Cortex of kidney (tissue), 1 donor: ENCODE measurements around the gene EHF.

Experiments used
- DNase-seq: peaks from one replicate; lab custom pipeline; 2025; lab: John Stamatoyannopoulos, UW

The EHF gene

DNA sequence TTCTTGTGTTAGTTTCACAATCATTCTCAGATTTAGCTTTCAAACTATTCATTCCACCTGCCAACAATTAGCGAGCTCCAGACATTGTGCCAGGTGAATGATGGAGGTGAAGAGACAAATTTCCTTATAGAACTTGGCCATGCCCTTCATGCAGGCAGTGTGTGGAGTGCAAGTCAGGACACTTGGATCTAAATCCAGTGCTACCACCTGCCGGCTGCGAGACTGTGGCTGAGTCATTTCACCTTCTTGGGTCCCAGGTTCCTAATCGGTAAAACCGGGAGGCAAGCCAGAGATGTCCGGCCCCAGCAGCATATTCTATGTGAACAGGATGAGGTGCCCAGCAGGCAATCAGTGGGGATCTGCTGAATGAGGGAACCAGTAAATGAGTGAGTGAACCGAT is 18.6 kb upstream of the EHF start:
- no peak for DNase-seq

DNA sequence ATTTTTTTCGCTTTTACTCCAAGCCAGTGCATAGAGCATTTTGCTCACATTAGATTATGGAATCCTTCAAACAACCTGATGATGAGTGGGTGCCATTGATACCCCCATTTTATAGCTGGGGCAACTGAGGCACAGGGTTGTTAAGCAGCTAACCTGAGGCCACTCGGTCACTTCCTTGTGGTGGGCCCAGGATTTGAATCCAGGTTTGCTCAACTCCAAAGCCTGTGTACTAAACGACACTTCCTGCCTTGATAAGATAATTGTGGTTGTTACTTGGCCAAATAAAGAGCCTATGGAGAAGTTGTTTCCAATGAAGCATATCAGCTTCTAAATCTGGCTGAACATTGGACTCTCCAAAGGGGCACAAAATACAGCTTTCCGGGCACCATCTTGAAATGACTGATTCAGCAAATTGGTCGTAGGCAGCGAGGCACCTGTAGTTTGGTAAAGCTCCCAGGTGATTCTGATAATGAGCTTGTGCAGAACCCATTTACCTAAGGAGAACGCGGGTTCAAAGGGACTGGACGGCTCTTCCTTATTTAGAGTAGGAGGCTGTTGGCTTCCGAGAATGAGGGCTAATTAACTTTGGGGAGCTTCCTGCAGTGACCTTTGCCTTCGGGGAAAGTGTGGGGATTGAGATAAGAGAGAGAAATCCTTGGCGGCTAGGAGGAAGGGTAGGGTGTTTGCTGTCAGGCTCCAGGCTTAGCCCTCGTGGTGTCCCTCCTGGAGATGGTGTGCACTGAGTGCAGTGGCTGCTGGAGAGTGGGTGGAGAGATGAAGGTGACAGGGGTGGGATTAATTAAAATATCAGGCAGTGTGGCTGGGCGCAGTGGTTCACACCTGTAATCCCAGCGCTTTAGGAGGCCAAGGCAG is 17.5 kb upstream of the EHF start:
- no peak for DNase-seq

DNA sequence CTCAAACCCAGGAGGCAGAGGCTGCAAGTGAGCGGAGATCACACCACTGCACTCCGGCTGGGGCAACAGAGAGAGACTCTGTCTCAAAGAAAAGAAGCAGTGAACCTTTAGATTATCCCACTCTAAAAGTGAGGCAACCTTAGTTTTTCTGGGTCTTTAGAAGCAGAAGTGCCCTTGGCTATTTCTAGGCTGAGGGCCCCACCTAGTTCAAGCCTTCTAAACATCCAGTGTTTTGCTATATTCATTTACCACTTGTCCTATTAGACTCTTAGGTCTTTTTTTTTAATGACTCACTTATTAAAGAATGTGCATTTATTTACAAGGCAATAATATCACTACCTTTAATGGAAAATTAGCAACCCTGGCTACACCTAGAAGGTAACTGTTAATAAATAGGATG is 16.7 kb upstream of the EHF start:
- DNase-seq, result no peak

DNA sequence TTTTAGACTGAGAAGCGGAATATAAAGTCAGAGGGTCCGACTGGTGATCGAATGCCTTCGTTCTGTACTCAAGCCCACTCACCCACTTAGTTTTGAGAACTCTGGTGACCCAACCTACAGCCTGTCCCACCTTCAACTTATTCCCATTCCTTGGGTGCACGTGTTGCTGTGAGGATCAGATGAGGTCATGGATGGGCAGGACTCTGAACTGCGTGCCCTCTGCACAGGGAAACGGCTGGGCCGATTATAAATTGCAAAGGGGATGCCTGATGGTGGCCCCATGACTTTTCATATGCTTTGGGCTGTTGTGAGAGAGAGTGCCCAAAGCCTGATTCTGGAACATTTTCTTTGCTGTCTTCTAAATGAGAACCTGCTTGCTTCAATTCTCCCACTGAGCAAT is 16.0 kb upstream of the EHF start:
- DNase-seq, result no peak

DNA sequence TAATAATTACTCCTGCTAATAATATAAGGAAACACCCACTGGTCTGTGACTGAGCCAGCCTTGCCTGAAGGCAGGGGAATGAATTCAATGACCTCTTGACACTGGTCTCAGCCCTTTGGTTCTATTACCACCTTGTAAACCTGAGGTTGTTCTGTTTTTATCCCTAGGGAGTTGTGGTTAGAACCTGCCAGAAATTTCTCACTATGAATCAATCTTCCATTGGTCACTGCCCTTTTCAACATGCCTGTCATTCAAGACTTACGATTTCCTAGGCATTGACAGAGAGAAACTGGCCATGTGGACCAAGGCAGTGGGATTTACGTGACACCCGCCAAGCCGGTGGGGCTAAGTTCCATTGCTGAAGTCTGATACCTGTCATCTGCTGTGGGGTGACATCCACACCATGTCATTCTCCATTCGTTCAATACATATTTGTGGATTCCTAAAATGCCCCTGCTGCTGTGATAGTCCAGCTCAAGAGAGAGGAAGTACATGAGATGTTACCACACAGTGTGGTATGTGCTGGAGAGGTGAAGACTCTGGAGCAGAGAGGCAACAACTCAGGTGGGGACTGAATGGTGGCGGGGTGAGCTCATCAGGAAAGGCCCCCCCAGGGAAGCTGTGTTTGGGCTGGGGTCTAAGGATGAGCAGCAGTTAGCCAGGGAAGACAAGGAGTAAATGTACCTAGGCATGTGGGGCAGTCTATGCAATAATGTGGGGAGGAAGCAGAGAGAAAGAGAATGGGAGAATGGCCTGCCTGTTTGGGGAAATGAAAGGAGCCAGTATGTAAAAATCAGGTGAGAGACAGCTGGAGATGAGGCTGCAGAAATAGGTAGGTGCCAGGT is 15.2 kb upstream of the EHF start:
- no peak for DNase-seq

DNA sequence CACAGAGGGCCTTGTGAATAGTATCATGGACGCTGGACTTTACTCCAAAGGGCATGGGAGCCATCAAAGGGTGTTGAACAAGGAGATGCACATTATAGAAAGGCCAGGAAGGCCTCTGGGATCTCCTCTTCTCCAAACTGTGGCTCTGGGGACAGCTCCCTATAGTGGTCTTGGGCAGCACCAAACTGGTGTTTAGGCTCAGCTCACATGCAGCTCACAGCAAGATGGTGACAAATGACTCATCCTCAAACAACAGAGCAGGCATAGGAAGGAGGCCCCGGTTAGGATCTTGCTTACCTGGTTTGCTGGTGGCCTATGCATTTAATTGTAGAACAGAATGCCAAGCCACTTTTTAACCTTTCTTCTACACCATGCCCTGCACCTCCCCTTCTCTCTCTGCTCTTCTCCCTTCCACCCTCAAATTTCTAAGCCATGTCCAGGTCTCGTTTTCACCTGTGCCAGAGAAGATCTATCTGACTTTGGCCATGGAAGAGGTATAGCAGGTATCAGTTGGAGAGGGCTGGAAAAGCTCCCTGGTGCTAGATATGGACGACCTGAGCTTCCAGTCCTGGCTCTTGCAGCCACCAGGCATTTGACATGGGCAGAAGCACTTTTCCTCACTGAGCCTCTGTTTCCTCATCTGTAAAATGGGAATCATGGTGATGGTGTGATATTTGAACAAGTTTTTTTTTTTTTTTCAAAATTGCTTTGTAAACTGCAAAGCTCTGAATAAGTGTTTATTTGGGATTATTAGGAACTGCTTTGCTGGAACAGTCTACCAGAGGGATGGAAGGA is 14.4 kb upstream of the EHF start:
- DNase-seq, result no peak

DNA sequence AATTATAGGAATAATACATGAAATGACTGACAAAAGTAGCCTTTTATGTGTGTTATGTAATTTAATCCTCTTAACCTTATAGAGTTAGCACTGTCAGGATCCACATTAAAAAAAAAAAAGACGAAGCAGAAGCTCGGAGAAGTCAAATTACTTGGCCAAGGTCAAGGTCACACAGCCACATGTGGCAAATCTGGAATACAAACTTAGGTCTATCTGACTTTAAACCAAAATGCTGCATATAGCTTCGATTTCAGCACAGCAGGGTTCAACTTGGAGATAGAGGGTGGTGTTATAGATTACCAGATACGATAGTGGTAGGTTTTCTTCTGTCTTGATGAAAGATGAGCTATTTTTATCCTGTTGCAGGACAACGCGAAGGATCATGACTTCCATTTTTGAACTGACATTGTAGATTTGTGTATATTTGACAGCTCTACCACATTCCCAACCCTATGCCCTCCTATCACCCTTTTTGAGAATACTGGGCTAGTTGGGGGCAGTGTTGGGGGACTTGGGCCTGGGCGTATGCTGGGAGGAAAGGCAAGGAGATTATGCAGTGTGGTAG is 11.6 kb upstream of the EHF start:
- DNase-seq, result no peak

DNA sequence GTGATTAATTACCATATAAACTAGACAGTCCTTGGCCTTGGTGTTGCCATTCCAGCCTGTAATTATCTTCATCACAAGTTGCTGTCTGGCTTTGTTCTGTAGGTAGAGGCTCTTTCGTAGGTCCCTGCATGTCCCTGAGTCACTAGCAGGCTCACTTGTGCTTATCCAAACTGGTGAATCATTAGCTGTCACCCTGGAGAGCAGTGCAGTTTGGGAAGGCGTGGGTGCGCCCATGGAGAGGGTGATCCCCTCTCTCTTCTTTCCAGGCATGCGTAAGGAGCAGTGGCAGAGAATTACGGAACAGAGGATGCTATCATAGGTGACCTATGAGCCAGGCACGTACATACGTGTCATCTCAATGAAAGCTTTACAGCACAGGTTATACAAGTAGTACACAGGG is 11.0 kb upstream of the EHF start:
- DNase-seq, result no peak

DNA sequence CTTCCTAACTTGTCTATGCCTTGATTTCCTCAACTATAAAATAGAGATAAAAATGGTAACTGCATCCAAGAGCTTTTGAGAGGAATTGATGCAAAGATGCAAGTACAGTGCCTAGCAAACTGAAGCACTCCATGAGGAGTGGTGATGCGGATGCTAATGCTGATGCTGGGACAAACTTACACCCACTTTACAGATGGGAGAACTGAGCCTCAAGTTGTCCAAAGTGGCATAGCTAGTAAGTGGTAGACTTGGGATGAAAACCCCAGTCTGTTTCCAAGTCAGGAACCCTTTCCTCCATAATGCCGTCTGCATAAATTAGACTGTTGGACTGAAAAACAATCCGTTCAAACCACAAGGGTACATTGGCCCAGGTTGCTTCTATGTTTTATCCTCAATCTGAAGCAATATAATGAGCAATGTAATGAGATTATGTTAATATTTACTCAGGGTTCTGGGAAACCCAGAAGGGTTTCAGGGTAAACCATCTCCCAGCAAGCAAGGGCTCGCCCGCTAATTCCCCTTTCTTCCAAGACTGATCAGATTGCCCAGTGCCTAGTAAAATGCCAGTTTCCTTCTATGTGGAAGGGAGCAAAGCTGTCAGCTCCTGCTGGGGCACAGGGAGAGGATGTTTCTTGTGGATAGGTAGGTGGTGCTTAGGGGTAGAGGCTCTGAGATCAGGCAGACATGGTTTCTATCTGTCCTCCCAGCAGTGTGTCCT is 10.4 kb upstream of the EHF start:
- DNase-seq, result no peak

DNA sequence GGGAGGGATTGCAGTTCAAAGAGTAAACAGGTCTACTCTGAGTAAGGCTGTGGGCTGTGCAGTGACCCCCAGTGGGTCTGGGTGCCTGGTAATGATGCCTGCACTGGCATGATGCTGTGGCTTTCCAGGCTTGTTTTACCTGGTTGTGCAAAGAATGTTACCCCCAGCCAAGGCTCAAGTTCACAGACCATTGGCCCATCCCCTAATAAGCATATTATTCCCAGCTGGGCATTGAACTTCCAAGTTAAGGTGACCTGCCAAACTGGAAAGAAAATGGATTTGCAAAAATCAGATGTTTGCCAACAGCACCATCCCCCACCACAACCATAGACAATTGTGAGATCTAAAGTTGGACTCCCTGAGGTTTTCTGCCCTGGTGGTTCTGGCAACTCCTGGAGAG is 7.9 kb upstream of the EHF start:
- DNase-seq, result no peak

DNA sequence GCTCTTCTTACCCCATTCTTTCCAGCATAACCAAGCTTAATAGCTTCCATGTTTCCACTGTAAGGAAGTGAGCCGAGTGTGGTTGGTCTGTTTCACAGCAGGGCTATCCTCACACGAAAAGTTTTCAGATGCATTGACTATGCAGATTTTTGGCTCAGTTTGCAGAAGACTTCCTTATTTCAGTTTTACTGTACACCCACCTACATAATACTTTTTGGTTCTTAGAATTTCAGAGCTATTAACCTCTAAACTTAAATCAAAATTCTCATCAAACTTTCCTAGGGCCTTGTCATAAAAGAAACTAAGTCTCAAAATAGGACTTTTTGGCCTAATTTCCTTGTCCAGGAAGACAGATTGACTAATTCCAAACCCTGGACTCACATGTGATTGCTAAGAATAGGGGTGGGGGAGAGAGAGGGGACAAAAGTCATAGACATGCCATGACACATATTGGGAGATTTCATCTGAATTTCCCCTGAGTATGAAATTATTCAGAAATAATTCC is 7.3 kb upstream of the EHF start:
- DNase-seq, result no peak

DNA sequence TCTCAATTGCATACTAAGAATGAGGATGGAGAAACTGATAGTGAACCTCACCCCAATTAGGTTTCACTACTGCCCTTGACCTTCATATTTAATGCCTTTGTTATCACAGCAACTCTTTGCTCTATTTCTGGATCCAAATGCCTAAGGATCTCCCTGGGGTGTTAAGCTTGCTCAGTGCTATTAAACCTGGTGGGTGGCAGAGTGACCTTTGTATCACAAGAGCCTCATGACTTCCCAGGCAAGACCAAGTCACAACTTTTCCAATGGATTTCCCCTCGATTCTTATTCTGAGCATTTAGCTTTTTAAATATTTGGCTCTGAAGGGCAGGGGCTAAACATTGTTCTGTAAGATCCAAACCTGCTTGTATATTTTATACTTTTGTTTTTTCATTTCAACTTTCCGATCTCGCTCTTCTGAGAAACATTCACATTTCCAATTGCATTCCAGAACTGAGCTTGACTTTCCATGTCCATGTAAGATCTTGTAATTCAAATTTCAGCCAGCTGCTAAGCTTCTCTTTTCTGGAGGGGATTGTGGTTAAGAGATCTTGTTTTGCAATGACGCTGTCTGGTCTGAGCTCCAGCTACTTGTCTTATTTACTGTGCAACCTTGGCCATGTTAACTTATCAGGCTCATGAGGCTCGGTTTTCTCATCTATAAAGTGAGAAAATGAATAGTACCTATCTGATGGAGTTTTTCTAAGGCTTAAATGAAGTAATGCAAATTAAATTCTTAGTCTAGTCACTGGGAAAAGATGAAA is 6.4 kb upstream of the EHF start:
- no peak for DNase-seq

DNA sequence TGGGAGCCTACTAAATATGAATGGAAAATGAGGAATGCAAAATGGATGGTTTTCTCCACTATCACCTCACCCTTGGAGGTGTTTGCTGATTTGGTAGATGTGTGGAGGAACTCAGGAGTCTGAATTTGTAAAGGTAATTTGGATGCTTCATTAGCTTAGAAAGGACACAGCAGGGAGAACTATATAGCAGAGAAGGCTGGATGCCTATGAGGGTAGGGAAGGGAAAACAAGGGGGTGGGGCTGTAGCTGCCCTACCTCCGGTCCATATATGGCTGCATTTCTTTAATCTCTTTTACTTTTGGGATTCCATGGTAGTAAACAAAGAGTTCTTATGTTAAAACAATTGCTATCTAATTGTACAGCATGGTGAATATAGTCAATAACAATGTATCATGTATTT is 4.8 kb upstream of the EHF start:
- no peak for DNase-seq

DNA sequence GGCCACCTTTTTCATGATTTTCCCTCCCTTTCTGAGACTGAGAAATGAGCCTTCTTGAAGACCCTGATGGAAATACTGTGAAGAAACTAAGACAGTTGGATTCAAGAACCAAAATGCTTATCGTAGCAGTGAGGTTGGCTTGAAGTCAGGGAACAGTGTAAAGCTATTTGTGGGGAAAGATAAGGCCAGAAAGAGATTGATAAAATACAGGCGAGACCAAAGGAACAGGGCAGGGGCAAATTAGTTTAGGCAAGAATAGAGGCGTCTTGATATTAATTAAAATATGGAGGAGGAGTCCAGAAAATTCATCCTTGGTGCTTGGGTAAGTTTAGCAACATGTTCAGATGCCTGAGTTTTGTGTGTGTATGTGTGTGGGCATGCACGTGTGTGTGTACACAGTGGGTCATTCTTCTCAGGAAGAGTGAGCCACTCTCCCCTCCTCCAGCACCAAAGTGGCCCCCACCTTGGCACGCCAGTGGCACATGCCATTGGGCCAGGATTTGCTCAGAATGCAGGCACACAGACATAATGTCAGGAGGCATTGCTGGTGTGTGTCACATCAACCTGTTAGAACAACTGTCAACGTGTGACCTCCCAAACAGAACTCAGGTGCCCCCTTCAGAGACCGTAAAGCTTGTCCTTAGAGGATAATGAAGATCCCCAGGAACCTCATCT is 3.9 kb upstream of the EHF start:
- DNase-seq, result no peak

DNA sequence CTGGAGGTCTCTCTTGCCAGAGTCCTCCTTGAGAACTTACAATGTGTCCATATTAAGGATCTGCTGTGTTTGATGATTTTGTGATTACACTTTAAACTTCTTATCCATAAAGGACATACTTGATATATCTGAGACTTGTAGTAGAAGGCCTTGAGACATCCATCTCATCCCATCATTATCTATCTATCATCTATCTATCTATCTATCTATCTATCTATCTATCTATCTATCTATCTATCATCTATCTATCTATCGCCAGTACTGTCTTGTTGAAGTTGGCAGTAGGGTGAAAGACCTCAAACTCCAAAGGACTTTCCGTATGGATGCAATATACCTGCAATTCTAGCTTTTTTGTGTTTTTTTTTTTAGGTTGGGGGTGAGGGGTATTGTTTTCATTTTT is 2.5 kb upstream of the EHF start:
- DNase-seq, result no peak

DNA sequence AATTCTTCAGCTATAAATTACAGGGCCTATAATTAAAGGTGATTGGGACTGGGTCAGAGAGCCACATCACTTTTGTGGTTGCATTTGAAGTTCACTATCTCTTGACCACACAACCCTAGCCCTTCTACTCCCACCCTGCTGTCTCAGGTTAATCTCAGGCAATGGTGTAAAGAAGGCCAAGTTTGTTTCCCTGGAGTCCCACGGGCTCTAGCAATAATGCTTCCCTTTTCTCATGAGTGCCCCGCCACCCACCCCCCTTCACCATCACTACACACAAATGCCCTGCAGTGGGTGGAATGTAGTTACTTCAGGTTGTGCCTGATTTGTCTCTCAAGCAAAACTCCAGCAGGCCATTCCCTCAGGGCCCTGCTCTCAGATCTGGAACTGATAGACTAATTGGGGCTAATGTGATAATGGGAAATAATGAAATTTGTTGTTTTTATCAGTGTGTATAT is 1.8 kb upstream of the EHF start:
- DNase-seq, result no peak

DNA sequence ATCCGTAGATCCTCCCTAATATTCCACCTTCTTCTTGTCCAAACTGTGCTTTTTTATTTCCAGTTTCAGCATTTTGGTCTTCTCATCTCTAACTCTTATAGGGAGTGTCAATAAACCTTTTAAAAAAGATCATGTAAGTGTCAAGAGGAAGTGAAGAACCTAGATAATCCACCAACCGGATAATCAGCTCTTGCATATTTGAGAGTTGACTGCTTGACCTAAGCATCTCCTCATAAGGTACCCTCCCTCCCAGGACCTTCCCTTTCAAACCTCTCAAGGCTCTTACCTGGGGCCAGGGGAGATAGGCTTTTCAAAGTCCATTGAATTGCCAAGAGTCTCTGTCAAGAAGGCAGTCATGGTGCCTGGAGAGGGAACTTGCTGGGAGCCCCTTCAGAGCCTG is 691 bp upstream of the EHF start:
- no peak for DNase-seq

DNA sequence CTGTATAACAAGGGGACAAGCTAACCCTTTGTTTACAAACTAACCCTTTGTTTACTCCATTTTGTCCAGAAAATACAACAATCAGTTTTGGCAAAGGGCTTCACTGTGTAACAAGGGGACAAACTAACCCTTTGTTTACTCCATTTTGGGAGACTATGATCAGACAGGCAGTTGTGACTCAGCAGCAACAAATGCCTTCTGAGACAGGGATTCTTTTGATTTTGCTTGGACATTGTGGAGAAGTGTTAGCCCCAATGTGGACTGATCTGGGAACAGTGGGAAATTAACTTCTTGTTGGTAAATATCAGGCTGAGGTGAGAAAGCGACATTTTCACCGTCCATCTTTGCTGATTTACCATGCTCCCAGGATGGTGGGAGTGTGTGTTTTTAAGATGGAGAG is 983 bp downstream of the EHF start:
- DNase-seq, result no peak

DNA sequence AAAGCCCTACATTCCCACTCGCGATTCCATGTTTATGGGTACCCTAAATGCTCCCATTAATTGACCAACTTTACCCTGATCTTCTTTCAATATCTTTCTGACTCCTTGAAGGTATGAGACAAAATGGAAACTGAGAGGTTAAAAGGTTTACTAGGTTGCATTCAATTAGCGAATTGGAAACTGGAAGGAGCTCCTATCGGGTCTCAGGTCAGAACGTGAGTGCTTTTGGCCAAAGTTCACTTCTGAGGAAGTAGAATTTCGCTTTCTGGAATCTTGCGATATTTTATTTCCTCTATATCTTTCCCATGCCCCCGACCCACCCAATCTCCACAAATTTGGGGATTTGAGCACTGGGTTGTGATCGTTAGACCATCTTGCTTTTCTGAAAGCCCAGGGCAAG is 2.6 kb downstream of the EHF start:
- DNase-seq, result no peak

DNA sequence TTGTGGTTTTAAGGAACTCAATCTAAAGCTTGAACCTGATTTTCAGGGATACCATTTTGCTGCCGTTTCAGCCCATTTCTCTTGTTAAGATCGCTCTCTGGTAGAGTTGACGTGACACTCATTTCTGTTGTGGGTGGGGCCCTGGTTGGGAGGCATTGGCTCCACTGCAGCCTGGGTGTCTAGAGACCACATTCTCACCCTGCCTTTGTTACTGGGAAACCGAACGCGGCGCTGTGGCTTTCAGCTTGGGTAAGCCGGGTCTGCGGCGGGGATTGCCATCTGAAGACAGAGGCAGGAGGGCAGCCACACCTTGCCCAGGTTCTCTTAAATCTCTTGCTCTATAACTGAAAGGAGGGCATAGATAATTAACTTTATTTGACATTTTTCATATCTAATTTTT is 3.2 kb downstream of the EHF start:
- no peak for DNase-seq
